GM12872 (cell line): Measurements from ENCODE around the gene CDK7.

Experiments
- TF ChIP-seq, protein P1 (sequence below): IDR thresholded peaks from 3 replicates; pipeline ENCODE4 v1.5.1; 2011; ENCODE audit warnings: low read depth, mild to moderate bottlenecking, low read length, moderate library complexity; ENCODE audit not compliant: insufficient read depth

The CDK7 gene

GRCh38 chr5:69234457-69235268 is at the start of gene CDK7:
Gene CDK7, plus strand, starts transcription at chr5:69234886. Its CDS starts 90 bp downstream, at chr5:69234976.
- TF ChIP-seq, protein P1, sequence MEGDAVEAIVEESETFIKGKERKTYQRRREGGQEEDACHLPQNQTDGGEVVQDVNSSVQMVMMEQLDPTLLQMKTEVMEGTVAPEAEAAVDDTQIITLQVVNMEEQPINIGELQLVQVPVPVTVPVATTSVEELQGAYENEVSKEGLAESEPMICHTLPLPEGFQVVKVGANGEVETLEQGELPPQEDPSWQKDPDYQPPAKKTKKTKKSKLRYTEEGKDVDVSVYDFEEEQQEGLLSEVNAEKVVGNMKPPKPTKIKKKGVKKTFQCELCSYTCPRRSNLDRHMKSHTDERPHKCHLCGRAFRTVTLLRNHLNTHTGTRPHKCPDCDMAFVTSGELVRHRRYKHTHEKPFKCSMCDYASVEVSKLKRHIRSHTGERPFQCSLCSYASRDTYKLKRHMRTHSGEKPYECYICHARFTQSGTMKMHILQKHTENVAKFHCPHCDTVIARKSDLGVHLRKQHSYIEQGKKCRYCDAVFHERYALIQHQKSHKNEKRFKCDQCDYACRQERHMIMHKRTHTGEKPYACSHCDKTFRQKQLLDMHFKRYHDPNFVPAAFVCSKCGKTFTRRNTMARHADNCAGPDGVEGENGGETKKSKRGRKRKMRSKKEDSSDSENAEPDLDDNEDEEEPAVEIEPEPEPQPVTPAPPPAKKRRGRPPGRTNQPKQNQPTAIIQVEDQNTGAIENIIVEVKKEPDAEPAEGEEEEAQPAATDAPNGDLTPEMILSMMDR = no peak

GRCh38 chr5:69187342-69187741 is 47.3 kb upstream of the CDK7 start:
- TF ChIP-seq, protein P1 = no peak

DNA sequence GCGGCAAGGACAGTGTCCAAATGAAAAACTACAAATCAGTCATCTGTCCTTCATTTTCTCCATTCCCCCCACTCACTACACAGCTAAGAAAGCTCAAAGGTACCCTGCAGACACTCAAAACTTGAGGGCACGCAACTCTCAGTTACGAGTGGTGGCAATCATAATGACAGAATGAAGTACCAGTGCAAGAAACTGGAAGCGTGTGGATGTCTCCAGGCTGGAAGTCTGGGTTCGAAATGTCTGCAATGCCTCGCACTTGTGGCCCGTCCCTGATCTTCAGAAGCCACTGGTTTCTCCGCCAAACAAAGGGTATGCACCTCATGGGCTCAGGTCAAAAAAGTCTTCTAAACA is 45.9 kb upstream of the CDK7 start:
- TF ChIP-seq, protein P1 = no peak

- TF ChIP-seq, protein P1 = no peak
Observed at GRCh38 chr5:69189162-69190086, 45.3 kb upstream of the CDK7 start, which contains the start of gene CENPH. Gene CENPH, plus strand, starts transcription at chr5:69189583. Its CDS starts 52 bp downstream, at chr5:69189635.

DNA sequence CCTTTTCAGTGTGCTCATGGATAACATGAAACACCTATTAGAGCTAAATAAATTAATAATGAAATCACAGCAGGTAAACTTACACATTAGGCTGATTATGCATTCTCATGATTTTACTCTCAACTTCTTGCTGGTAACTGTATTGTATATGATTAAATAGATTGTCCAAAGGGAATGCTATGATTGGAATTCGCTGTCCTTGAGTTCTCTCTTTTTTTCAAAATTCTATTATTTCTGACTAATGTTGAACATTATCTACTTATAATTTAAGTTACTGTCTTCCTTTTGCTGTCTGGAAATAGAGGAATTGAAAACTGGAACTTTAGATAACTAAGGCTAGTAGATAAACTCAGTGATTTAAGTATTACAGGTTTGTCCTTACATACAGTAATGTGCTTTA is 32.2 kb upstream of the CDK7 start:
- TF ChIP-seq, protein P1 = no peak

DNA sequence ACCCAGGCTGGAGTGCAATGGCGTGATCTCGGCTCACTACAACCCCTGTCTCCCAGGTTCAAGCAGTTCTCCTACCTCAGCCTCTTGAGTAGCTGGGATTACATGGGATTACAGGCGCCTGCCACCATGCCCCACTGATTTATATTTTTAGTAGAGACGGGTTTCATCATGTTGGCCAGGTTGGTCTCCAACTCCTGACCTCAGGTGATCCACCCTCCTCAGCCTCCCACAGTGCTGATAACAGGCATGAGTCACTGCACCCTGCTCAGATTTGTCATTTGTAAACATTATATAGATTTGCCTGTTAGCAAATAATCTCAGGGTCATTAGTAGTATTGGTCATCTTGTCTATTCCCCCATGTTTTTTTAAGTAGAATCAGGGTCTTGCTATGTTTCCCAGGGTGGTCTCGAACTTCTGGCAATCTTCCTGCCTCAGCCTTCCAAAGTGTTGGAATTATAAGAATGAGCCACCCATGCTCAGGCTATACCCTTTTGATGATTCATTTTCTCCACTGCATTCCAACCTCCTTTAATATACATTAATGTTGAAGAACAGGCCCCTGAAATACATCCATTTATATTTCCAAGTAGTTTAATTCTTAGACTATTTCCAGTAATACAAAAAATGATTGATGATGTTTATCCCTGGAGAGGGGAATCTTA is 28.0 kb upstream of the CDK7 start:
- TF ChIP-seq, protein P1 = no peak

DNA sequence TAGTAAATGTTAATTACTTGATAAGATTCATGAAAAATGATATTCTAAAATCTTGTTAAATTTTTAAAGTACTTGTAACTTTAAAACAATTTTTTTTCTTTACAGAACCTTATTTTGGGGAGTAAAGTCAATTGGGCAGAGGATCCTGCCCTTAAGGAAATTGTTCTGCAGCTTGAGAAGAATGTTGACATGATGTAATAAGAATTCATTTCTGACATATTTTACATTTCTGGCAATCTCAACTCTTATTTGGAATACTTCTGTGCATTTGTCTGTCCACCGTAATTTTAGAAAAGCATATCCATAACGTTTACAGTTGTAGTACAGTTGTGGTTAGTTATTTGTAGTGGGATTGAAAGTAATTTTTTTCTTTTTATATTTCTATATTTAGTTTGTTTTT is 25.1 kb upstream of the CDK7 start:
- TF ChIP-seq, protein P1 = no peak
